ENCODE results near the gene STK10.

- TF ChIP-seq CTCF (IDR thresholded peaks at IDR 0.05; ENCODE audit: low read length) (no peak), EZH2 (IDR thresholded peaks at IDR 0.05; ENCODE audit: borderline replicate concordance, low read length) (no peak)
Measured at GRCh38 chr5:172076761-172077244, 111.2 kb downstream of the STK10 start.
